Ishikawa (cell line): ENCODE results near the gene DNMT3A.

ENCODE experiments used
- CEBPB ChIP-seq: IDR thresholded peaks from 2 replicates; pipeline ENCODE4 v1.6.1; 2012
- CREB1 ChIP-seq: IDR thresholded peaks from 2 replicates; pipeline ENCODE4 v1.6.1; 2012; ENCODE audit warnings: low read depth
- EGR1 ChIP-seq: IDR thresholded peaks from 2 replicates; pipeline ENCODE4 v1.6.1; 2012
- EP300 ChIP-seq: IDR thresholded peaks from 2 replicates; pipeline ENCODE4 v1.6.1; 2012; ENCODE audit warnings: borderline replicate concordance
- FOXM1 ChIP-seq: IDR thresholded peaks from 2 replicates; pipeline ENCODE4 v1.6.1; 2012; ENCODE audit warnings: low read depth, borderline replicate concordance
- NFIC ChIP-seq: IDR thresholded peaks from 2 replicates; pipeline ENCODE4 v1.6.1; 2012
- RAD21 ChIP-seq: IDR thresholded peaks from 2 replicates; pipeline ENCODE4 v1.6.1; 2012; ENCODE audit warnings: low read depth
- REST ChIP-seq: IDR thresholded peaks from 2 replicates; pipeline ENCODE4 v1.6.1; 2012; ENCODE audit warnings: low read depth, mild to moderate bottlenecking
- TAF1 ChIP-seq: IDR thresholded peaks from 2 replicates; pipeline ENCODE4 v1.6.1; 2012; ENCODE audit warnings: low read depth, mild to moderate bottlenecking
- YY1 ChIP-seq: IDR thresholded peaks from 2 replicates; pipeline ENCODE4 v1.6.1; 2012; ENCODE audit warnings: low read depth
- ZBTB7A ChIP-seq: IDR thresholded peaks from 2 replicates; pipeline ENCODE4 v1.6.1; 2012; ENCODE audit warnings: low read depth
- TF ChIP-seq, protein P1 (sequence below): IDR thresholded peaks from 2 replicates; pipeline ENCODE4 v1.6.1; 2012
- TF ChIP-seq, protein P2 (sequence below): IDR thresholded peaks from 2 replicates; pipeline ENCODE4 v1.6.1; 2012

- TF ChIP-seq EGR1 = no peak
- TF ChIP-seq, protein P1, sequence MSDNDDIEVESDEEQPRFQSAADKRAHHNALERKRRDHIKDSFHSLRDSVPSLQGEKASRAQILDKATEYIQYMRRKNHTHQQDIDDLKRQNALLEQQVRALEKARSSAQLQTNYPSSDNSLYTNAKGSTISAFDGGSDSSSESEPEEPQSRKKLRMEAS = no peak
- no peak for TF ChIP-seq FOXM1
- TF ChIP-seq EP300 = no peak
- no peak for TF ChIP-seq NFIC
- no peak for TF ChIP-seq CEBPB
- TF ChIP-seq REST = no peak
- no peak for TF ChIP-seq YY1
- TF ChIP-seq TAF1 = no peak
- TF ChIP-seq ZBTB7A = no peak
- no peak for TF ChIP-seq RAD21
- TF ChIP-seq, protein P2, sequence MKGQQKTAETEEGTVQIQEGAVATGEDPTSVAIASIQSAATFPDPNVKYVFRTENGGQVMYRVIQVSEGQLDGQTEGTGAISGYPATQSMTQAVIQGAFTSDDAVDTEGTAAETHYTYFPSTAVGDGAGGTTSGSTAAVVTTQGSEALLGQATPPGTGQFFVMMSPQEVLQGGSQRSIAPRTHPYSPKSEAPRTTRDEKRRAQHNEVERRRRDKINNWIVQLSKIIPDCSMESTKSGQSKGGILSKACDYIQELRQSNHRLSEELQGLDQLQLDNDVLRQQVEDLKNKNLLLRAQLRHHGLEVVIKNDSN = no peak
- no peak for TF ChIP-seq CREB1
Observed at GRCh38 chr2:25379535-25379934, 37.8 kb upstream of the DNMT3A start.
